GM23338 (cell line): ENCODE measurements around the gene GPRC5D.

Experiments used
- CTCF ChIP-seq, 2 experiments: fragments of 200-600 bp in 1 of 2; sonication (generic) in 1 of 2; conservative IDR thresholded peaks; 2 replicates each; pipeline versions ENCODE4 v1.5.1 to v1.6.1; 2016 to 2017; ENCODE audit warnings: antibody characterized with exemption in 2 of 2, low read depth in 2 of 2, mild to moderate bottlenecking in 2 of 2, moderate library complexity in 1 of 2
- EZH2phosphoT487 ChIP-seq: fragments of 200-600 bp; sonication (generic); IDR thresholded peaks from one replicate; pipeline ENCODE4 v1.8.1; 2018; ENCODE audit warnings: antibody characterized with exemption; ENCODE audit not compliant: unreplicated experiment
- POLR2AphosphoS5 ChIP-seq: IDR thresholded peaks from 2 replicates; pipeline ENCODE4 v1.6.1; 2016; ENCODE audit warnings: antibody characterized with exemption, low read depth
- REST ChIP-seq: IDR thresholded peaks from one replicate; pipeline ENCODE4 v1.6.1; 2018; ENCODE audit warnings: antibody characterized with exemption; ENCODE audit not compliant: unreplicated experiment

- no peak for TF ChIP-seq POLR2AphosphoS5
- peak; percentile 61 to 88 for TF ChIP-seq CTCF (conservative IDR thresholded peaks at IDR 0.05; ENCODE audit: low read depth in 2 of 2)
- no peak for TF ChIP-seq REST
- TF ChIP-seq EZH2phosphoT487: no peak
These were observed 23.5 kb upstream of the GPRC5D start for GRCh38 chr12:12975322-12976077.
